ENCODE results near the gene ARHGEF12. TPM values are rescaled to one million over a fixed set of nuclear protein-coding genes. Genes with fewer than 3 reads are reported as not detected.
A peak's percentile ranks its signal among the peaks of the same experiment; 100 is the strongest.

ARHGEF12 gene
- total and polyA plus RNA-seq, 8 donors, result 13.8 to 74.7 (median 38.4) TPM

GRCh38 chr11:120424185-120424969 is 88.2 kb downstream of the ARHGEF12 start:
- ATAC-seq (no peak), DNase-seq (no peak), FAIRE-seq (peak; percentile 39)
- H3K9me3 ChIP-seq, result no peaks in the 10 kb centered on the region
- no peak overlapping the region for H3K4me3 ChIP-seq
- no peaks in the 10 kb centered on the region for H3K4me1 ChIP-seq
- H3K36me3 ChIP-seq, result peaks cover 0 to 6% (median 0%) of the 10 kb centered on the region in 3 donors
- 80 to 82% methylated on average over 3 of the region's 3 CpGs for WGBS, 2 donors
- no peak for TF ChIP-seq CTCF (IDR thresholded peaks at IDR 0.05)
- intact Hi-C loops (cut with DNase I), result no loop called here
- no peak overlapping the region for H3K27ac ChIP-seq
- H3K27me3 ChIP-seq, result no peaks in the 10 kb centered on the region

GRCh38 chr11:120424970-120425332 is 88.7 kb downstream of the ARHGEF12 start:
- no peaks in the 10 kb centered on the region for H3K27me3 ChIP-seq
- no peak for FAIRE-seq
- no peak overlapping the region for H3K27ac ChIP-seq
- intact Hi-C loops (cut with DNase I), result no loop called here
- DNase-seq, result no peak
- H3K4me3 ChIP-seq, result no peak overlapping the region
- no peaks in the 10 kb centered on the region for H3K9me3 ChIP-seq
- no peak for TF ChIP-seq CTCF (IDR thresholded peaks at IDR 0.05)
- no peak for ATAC-seq
- peaks cover 0 to 6% (median 4%) of the 10 kb centered on the region in 3 donors for H3K36me3 ChIP-seq
- 78 to 89% methylated on average over 3 of the region's 3 CpGs for WGBS, 2 donors
- peaks cover 0 to 3% (median 0%) of the 10 kb centered on the region in 3 donors for H3K4me1 ChIP-seq

- TF ChIP-seq CTCF (IDR thresholded peaks at IDR 0.05), result no peak
- 86 to 88% methylated on average over 3 of the region's 3 CpGs for WGBS, 2 donors
- Histone ChIP-seq H3K27me3 (no peaks in the 10 kb centered on the region), H3K4me3 (no peak overlapping the region), H3K9me3 (no peaks in the 10 kb centered on the region), H3K36me3 (peaks cover 0 to 6% (median 4%) of the 10 kb centered on the region in 3 donors), H3K27ac (no peak overlapping the region), H3K4me1 (peaks cover 0 to 4% (median 0%) of the 10 kb centered on the region in 3 donors)
- no peak for FAIRE-seq
- no peak for ATAC-seq
- intact Hi-C loops (cut with DNase I), result no loop called here
- DNase-seq, result no peak
Measured at GRCh38 chr11:120425527-120425926, 89.3 kb downstream of the ARHGEF12 start.

GRCh38 chr11:120430146-120430545 is 93.9 kb downstream of the ARHGEF12 start:
- H3K27me3 ChIP-seq, result no peaks in the 10 kb centered on the region
- intact Hi-C loops (cut with DNase I), result no loop called here
- FAIRE-seq, result no peak
- no peak for TF ChIP-seq CTCF (IDR thresholded peaks at IDR 0.05)
- H3K4me1 ChIP-seq, result peaks cover 0 to 16% (median 5%) of the 10 kb centered on the region in 3 donors
- peaks cover 0 to 4% (median 0%) of the 10 kb centered on the region in 3 donors for H3K36me3 ChIP-seq
- DNase-seq, result no peak
- ATAC-seq, result no peak
- H3K27ac ChIP-seq, result no peak overlapping the region
- H3K9me3 ChIP-seq, result no peaks in the 10 kb centered on the region
- H3K4me3 ChIP-seq, result no peak overlapping the region

GRCh38 chr11:120431633-120432032 is 95.4 kb downstream of the ARHGEF12 start:
- Histone ChIP-seq H3K9me3 (no peaks in the 10 kb centered on the region), H3K27me3 (no peaks in the 10 kb centered on the region), H3K36me3 (peaks cover 0 to 4% (median 0%) of the 10 kb centered on the region in 3 donors), H3K4me3 (no peak overlapping the region), H3K4me1 (peaks cover 0 to 16% (median 5%) of the 10 kb centered on the region in 3 donors), H3K27ac (peak overlapping the region in 2 of 4 donors; percentile 7 to 39)
- TF ChIP-seq CTCF (IDR thresholded peaks at IDR 0.05), result no peak
- no peak for FAIRE-seq
- no peak for DNase-seq
- peak in 3 of 4 donors; percentile 48 to 55 (median 50) for ATAC-seq
- intact Hi-C loops (cut with DNase I), result no loop called here
- 81 to 96% methylated on average over 3 of the region's 3 CpGs for WGBS, 2 donors

All from pancreas (tissue), 10 donors.